T follicular helper cell (primary cell): ENCODE measurements around the gene PRR35.
A peak's percentile ranks its signal among the peaks of the same experiment; 100 is the strongest.

Experiments used
- DNase-seq: peaks from one replicate; pipeline ENCODE4 v3.0.0-alpha.2; 2020; ENCODE audit warnings: low read depth

PRR35 gene

DNA sequence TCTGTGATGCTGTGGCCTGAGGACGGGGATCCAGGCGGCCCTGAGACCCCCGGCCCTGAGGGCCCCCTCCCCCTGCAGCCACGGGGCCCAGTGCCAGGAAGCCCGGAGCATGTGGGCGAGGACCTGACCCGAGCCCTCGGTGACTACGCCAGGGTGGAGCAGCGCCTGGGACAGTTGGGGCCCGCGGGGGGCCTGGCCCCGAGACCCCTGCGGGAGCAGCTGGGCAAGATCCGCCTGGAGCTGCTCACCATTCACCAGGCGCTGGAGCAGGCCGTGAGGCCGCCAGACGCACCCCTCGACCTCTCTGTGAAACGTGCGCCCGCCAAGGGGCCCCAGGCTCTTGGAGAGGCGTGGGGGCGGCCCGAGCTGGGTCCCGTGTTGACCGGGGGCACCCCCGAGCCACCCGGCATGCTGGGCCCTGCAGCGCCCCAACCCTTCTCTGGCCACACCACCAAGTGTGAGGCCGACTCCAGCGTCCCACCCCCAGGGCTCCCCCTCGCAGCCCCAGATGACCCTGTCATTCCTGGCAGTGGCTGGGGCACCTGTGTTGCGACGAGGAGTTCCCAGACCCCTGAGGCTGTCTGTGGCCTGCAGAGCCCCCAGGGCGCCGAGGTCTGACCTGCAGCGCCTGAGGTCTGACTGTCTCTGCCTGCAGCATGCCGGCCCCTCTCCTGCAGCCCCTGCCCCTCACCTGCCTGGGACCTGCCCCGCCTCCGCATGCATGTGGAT, 4.7 kb downstream of the PRR35 start:
- DNase-seq: no peak

DNA sequence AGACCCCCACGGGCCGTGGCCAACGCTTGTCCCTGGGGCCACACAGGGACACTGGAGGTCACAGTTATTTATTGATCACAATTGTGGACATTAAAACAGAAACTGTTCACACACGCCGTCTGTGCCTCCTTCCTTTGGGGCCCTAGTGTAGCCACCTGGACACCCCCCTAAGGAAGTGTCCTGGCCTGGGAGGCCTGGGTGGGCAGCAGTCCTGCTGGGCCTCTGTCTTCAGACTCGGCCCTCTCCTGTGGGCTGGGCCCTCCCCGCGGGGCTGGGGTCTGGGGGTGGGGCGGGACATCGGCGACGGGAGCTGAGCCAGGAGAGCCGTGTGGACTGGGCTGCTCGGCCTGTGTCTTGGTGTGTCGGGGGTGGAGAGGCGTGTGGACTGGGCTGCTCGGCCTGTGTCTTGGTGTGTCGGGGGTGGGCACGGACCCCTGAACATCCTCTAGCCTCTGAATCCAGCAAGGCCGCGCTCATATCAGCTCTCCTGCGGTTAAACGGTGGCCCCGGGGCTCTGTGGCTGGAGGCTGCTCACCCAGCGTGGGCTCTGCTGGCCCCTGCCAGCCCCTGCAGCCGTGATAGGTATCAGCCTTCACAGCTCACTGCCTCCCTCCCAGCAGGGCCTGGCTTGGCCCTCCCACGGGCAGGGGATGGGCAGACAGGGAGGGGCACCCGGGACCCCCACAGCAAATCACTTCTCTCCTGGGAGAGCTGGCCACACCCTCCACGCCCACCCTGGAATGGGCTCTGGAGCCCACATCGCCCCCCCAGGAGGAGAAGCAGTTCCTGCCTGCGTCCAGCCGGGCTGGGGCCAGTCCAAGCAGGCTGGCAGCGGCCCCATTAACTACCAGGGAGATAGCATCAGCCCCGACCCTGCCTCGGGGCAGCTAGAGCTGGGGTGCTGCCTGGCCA, 5.5 kb downstream of the PRR35 start:
- no peak for DNase-seq

DNA sequence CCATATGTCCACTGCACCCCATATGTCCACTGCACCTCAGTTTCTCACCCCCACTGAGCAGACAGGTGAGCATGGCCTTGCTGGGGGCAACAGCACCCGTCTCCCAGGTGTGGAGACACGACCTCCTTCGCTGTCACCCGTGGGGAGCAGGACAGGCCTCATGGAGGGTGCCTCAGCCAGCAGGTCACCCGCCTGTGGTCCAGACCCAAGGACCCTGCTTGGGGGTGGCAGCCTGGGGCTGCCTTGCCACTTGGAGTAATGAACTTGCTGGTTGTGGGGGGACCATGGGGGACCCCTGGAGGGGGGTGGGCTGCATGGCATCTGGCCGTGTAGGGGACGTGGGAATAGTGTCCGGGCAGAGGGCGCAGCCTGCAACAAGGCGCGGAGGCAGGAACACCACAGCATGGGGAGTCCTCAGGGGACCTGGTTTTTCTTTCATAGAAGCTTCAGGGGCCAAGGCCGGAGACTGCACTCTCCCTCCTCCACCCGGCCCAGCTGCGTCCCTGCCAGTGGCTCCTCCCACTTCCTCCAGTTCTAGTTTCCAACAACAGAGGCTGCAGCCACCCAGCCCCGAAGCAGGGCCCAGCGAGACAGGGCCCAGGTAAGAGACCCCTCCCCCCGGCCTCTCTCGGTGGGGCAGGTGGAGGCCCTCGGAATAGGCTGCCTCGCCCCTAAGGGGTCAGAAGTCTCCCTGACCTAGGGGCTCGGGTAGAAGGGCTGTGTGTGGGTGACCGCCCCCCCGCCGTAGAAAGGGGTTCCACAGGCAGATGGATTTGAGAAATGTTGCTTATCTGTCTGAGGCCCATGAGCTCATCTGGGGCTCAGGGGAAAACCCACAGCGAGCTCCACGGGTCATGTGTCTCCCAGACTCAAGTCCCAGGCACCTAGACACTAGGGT, 6.5 kb downstream of the PRR35 start, which contains the start of gene NHLRC4:
TSS of gene NHLRC4 (plus strand) at position 531 of the 898 bp plus-strand sequence. CDS start 1,043 bp downstream, outside the sequence.
- DNase-seq: peak; percentile 17

- DNase-seq: no peak
Measured at GRCh38 chr16:567373-568256, 7.4 kb downstream of the PRR35 start.

DNA sequence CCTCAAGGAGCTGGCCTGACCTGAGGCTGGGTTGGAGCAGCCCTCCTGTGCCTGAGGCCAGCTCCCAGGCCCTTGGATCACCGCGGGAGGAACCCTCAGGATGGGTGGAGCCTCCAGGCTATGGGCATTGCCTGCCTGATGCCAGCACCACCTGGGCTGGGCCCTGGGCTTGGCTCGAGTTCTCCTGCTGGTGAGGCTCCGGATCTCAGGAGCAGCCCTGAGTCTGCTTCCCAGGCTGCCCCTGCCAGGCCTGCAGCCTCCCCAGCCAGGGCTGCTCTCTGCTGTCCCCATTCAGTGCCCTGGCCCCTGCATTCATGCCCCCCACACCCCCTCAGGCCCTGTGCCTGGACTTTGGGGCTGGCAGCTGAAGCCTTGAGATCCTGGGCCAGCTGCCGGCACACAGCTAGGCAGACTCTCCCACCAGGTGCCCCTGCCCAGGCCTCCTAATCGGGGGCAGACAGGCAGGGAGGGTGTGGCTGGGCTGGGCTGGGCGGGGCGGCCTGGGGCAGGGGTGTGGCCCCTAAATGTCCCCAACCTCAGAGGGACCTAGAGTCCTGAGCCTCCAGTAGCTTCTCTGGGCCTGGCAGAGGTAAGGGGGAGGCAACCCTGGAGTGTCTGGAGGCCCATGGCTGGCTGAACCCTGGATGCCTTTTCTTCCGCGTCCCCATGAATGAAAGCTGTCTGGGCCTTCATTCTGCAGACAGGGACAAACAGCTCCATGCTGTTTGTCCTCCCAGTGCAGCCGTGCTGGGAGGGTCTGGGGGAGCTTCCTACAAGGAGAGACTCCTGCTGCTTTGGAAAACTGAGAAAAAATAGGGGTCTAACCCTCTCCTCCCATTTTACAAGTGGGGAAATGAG, 8.4 kb downstream of the PRR35 start:
- no peak for DNase-seq

DNA sequence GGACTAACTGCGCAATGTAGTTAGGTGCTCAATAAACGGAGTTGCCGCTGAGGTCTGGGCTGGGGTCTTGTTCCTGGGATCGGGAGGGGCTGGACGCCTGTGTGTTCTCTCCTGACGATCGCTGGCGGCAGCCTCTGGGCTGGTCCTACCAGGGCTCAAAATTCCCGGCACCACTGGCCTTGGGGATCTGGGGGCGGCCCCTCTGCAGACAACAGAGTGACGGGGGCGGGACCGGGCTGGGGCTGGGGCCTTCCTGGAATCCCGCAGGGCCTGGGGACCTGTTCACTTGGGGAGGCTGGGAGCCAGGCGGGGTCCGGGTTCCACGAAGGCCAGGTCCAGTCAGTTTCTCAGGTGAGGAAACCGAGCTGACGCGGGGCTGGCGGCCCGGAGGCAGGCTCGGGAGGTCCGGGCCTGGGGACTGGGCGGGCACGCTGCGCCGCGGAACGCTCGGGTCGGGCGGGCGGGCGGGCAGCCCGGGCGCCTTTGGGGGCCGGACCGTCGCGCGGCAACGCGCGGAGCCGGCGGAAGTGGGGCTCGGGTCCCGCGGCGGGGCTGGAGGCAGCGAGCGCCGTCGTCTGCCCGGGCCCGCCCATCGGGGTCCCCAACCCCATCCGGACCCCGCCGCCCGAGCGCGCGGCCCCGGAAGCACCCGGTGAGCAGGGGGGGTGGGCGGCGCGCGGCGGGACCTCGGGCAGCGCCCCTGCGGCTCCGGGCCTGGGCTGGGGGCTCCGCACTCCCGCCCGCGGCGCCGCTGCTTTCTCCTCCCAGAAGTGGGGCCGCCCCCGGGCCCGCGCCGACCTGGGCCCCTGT, 9.5 kb downstream of the PRR35 start, which contains the start of gene PIGQ:
TSS of gene PIGQ (plus strand) at position 524 of the 810 bp plus-strand sequence. CDS start 4,107 bp downstream, outside the sequence.
- peak; percentile 46 for DNase-seq

DNA sequence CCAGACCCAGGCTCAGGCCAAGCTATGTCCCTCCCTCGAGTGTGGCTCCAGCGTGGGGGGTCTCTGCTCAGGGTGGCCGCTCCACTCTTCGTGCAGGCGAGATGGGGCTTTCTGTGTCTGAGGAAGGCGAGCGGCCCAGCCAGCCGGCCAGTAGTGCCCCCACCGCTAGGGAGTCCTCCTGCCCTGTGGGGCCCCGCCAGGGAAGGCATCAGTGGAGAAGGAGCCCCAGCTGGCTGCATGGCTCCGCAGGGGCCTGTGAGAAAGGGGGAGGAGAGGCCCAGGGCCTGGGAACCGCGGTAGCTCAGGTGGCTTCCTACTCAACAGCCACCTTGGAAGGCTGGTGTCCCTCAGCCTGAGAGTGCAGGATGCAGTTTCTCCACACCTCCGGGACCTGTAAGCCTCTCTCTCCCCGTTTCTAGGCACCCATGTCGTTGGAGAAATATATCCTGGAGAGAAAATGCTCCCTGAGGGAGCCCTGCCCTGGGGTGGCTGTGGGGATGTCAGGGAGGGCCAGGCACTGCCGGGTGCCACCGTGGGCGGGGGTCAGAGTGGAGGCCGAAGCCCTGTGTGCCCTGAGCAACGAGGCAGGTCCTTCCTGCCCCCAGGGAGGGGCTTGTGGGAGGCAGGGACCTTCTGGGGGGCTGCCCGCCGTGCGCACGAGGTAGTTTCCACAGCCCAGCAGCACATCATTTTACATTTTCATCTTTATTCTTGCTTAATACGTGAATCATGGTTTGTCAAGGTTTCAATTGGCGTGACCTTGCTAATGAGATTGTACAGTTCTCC, 12.9 kb downstream of the PRR35 start:
- DNase-seq: no peak

- no peak for DNase-seq
Measured at GRCh38 chr16:574021-574760, 14.0 kb downstream of the PRR35 start.

DNA sequence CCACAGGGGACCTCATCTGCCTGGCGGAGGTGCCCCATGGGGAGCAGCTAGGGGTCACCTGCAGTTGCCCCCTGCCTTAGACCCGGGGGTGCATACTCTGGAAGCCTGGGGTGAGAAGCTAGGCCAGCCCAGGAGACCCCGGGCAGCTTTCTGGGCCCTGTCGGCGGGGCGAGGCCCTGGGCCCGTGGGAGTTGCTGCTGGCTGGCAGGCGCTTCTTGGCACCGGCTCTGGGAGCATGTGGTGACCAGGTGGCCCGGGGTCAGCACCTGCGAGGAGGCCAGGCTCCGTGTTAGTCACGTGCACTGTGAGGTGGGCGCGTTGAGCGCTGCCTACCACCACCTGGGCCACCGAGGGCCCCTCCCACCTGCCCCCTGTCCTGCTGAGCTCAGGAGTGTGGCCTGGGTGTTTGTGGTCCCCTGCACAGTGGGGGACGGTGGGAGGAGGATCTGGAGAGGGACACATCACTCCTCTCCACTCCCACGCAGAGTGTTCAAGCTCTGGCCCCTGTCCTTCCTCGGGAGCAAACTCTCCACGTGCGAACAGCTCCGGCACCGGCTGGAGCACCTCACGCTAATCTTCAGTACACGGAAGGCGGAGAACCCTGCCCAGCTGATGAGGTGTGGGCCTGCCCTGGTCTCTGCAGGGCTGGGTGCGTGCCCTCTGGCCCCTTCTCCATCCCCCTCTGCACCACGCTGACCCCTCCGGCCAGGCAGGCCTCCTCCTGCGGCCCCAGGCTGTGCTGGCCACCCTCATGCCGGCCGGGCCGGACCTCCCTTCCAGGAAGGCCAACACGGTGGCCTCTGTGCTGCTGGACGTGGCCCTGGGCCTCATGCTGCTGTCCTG, 15.4 kb downstream of the PRR35 start:
- no peak for DNase-seq

- DNase-seq: no peak
Measured at GRCh38 chr16:576197-576822, 16.1 kb downstream of the PRR35 start.

GRCh38 chr16:576823-577201, 16.6 kb downstream of the PRR35 start:
- DNase-seq: no peak

GRCh38 chr16:577796-578195, 17.6 kb downstream of the PRR35 start:
- no peak for DNase-seq

DNA sequence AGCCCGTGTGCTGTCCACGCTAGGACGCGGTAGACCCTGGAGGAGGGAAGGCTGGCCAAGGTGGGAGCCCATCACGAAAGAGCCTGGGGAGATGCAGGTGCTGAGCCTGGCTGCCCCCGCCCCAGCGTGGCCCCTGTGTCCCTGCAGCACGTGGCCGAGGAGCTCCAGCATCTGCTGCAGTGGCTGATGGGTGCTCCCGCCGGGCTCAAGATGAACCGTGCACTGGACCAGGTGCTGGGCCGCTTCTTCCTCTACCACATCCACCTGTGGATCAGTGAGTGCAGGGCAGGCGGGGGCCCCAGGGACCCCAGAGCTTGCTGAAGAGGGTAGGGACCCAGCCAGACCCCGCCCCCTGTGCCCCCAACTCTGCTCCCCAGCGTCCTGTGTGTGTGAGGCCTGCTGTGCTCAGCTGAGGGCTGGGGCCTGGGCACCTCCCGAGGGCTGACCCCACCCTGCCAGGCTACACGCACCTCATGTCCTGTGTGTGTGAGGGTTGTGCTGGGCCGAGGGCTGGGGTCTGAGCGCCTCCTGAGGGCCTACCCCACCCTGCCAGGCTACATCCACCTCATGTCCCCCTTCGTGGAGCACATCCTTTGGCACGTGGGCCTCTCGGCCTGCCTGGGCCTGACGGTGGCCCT, 18.2 kb downstream of the PRR35 start:
- no peak for DNase-seq

GRCh38 chr16:578870-579405, 18.7 kb downstream of the PRR35 start:
- peak; percentile 37 for DNase-seq
